A673 (cell line): ENCODE results near the gene TMEM213. TPM values are rescaled to one million over a fixed set of nuclear protein-coding genes. Genes with fewer than 3 reads are reported as not detected.

Experiments
- BruUV-seq: library from RNA; stranded (reverse); fragments of 400-500 nt; replicated peaks from 2 replicates; lab custom pipeline; 2021; lab: Mats Ljungman, UMichigan
- CTCF ChIA-PET: fragments of 300-600 bp; sonication (Branson Sonifier 250); formaldehyde crosslinking; loops from one replicate; lab custom pipeline; 2022; ENCODE audit warnings: antibody characterized with exemption; lab: Charles Lee
- POLR2A ChIA-PET: fragments of 300-600 bp; sonication (Branson Sonifier 250); formaldehyde crosslinking; loops from one replicate; lab custom pipeline; 2022; ENCODE audit warnings: antibody characterized with exemption; ENCODE audit not compliant: low non-redundant PET; lab: Charles Lee
- DNase-seq: peaks from one replicate; pipeline ENCODE4 v3.0.0-alpha.2; 2015; ENCODE audit warnings: low spot score
- H3K27ac ChIP-seq: fragments of 200-600 bp; sonication (generic); 2 replicates; pipeline ENCODE4 v1.5.1; 2016; ENCODE audit warnings: mixed run types, low read depth, mild to moderate bottlenecking, mixed read lengths, antibody characterized with exemption, low read length; ENCODE audit not compliant: poor library complexity, severe bottlenecking
- H3K27me3 ChIP-seq: fragments of 200-600 bp; sonication (generic); replicated peaks from 2 replicates; pipeline ENCODE4 v1.6.1; 2017; ENCODE audit warnings: mixed run types, low read depth, mild to moderate bottlenecking, mixed read lengths, antibody characterized with exemption, low read length; ENCODE audit not compliant: insufficient read depth, poor library complexity
- H3K36me3 ChIP-seq: fragments of 200-600 bp; sonication (generic); 2 replicates; pipeline ENCODE4 v1.6.1; 2016; ENCODE audit warnings: mixed run types, mild to moderate bottlenecking, mixed read lengths, antibody characterized with exemption, low read length; ENCODE audit not compliant: insufficient read depth, poor library complexity, severe bottlenecking
- H3K4me1 ChIP-seq: fragments of 200-600 bp; sonication (generic); 2 replicates; pipeline ENCODE4 v1.6.1; 2017; ENCODE audit warnings: mixed run types, mild to moderate bottlenecking, mixed read lengths, antibody characterized with exemption, low read length; ENCODE audit not compliant: insufficient read depth, poor library complexity, severe bottlenecking
- H3K4me3 ChIP-seq: fragments of 200-600 bp; sonication (generic); 2 replicates; pipeline ENCODE4 v1.5.1; 2016; ENCODE audit warnings: low read depth, mixed run types, mild to moderate bottlenecking, mixed read lengths, low read length; ENCODE audit not compliant: poor library complexity, severe bottlenecking
- H3K9me3 ChIP-seq: fragments of 200-600 bp; sonication (generic); 2 replicates; pipeline ENCODE4 v1.6.1; 2016; ENCODE audit warnings: mixed run types, low read depth, mild to moderate bottlenecking, mixed read lengths, antibody characterized with exemption, low read length; ENCODE audit not compliant: poor library complexity, severe bottlenecking
- EZH2 ChIP-seq: fragments of 200-600 bp; sonication (generic); IDR thresholded peaks from 2 replicates; pipeline ENCODE4 v1.6.1; 2017; ENCODE audit warnings: borderline replicate concordance, low read depth, mild to moderate bottlenecking, mixed read lengths, antibody characterized with exemption, low read length; ENCODE audit not compliant: poor library complexity, severe bottlenecking
- intact Hi-C: fragments of 100-400 bp; cut with micrococcal nuclease; formaldehyde crosslinking; loops from one replicate; pipeline ENCODE4 v1.10.0; 2022; ENCODE audit not compliant: unreplicated experiment
- total RNA-seq: library from RNA; stranded (reverse); gene quantifications from 2 replicates; pipeline ENCODE4 v1.2.3, GENCODE V29; 2021
- TF ChIP-seq, protein P1 (sequence below): fragments of 300-800, 200-600 bp; sonication (generic); conservative IDR thresholded peaks from 2 replicates; pipeline ENCODE4 v1.5.1; 2017; ENCODE audit warnings: low read depth, mild to moderate bottlenecking, antibody characterized with exemption, low read length, moderate library complexity, mixed read lengths

The TMEM213 gene
- total RNA-seq, 1 experiment from 2014 or later = not detected

GRCh38 chr7:138853448-138853847, 55.7 kb downstream of the TMEM213 start:
- H3K4me3 ChIP-seq = no peak overlapping the region
- CTCF ChIA-PET = no interaction called here
- H3K27ac ChIP-seq = no peak overlapping the region
- no peaks in the 10 kb centered on the region for H3K36me3 ChIP-seq
- intact Hi-C loops = no loop called here
- no peaks in the 10 kb centered on the region for H3K9me3 ChIP-seq
- no TSS peak for BruUV-seq
- POLR2A ChIA-PET = no interaction called here
- H3K4me1 ChIP-seq = no peaks in the 10 kb centered on the region
- H3K27me3 ChIP-seq = no peaks in the 10 kb centered on the region
- TF ChIP-seq, protein P1, sequence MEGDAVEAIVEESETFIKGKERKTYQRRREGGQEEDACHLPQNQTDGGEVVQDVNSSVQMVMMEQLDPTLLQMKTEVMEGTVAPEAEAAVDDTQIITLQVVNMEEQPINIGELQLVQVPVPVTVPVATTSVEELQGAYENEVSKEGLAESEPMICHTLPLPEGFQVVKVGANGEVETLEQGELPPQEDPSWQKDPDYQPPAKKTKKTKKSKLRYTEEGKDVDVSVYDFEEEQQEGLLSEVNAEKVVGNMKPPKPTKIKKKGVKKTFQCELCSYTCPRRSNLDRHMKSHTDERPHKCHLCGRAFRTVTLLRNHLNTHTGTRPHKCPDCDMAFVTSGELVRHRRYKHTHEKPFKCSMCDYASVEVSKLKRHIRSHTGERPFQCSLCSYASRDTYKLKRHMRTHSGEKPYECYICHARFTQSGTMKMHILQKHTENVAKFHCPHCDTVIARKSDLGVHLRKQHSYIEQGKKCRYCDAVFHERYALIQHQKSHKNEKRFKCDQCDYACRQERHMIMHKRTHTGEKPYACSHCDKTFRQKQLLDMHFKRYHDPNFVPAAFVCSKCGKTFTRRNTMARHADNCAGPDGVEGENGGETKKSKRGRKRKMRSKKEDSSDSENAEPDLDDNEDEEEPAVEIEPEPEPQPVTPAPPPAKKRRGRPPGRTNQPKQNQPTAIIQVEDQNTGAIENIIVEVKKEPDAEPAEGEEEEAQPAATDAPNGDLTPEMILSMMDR = no peak
- TF ChIP-seq EZH2 = no peak
- DNase-seq = no peak

DNA sequence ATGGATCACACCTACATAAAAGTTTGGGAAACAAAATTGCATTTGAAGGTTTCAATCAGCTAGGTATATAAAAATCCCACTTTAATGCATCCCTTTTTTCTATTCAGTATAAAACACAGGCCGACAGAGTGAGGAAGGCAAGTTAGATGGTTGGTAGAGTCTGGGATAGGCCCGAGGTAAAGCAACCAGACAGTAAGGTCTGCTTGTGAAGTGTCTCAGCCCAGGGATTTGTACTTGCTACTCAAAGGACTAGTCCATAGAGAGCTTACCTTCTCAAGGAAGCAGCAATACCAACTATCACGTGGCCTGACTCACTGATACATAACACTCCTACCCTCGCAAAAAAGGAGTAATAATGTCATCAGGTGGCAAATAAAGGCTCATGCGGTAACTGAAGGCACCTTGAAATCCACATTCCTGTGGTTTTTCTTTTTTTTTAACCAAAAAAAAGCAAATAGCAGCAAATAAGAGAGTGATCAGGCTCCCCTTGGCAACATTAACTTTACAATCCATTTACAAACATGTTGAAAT, 56.4 kb downstream of the TMEM213 start:
- no peaks in the 10 kb centered on the region for H3K36me3 ChIP-seq
- no peak overlapping the region for H3K4me3 ChIP-seq

DNA sequence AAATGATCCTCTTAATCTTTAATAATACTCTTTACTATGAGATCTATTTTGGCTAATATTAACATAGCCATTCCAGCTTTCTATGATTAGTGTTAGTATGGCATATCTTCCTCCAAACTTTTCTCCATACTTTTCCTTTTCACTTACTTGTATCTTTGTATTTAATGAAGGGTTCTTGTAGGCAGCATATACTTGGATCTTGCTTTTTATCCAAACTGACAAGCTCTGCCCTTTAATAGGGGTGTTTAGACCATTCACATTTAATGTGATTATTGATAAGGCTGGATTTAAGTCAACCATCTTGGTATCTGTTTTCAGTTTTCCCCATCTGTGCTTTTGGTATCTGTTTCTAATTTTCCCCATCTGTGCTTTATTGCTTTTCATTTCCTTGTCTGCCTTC, 59.9 kb downstream of the TMEM213 start:
- CTCF ChIA-PET = no interaction called here
- H3K9me3 ChIP-seq = no peaks in the 10 kb centered on the region

More for the DNA sequence above, 56.4 kb downstream of the TMEM213 start:
- ChIA-PET CTCF (no interaction called here), POLR2A (no interaction called here)
- no peak overlapping the region for H3K27ac ChIP-seq
- DNase-seq = no peak
- H3K9me3 ChIP-seq = no peaks in the 10 kb centered on the region
- no TSS peak for BruUV-seq
- intact Hi-C loops = no loop called here
- H3K27me3 ChIP-seq = no peaks in the 10 kb centered on the region
- no peak for TF ChIP-seq EZH2
- TF ChIP-seq, protein P1 = no peak
- H3K4me1 ChIP-seq = no peaks in the 10 kb centered on the region

More for the DNA sequence above, 59.9 kb downstream of the TMEM213 start:
- H3K27me3 ChIP-seq = no peaks in the 10 kb centered on the region
- TF ChIP-seq, protein P1 = no peak
- no peak for TF ChIP-seq EZH2
- H3K4me3 ChIP-seq = no peak overlapping the region
- POLR2A ChIA-PET = no interaction called here
- no TSS peak for BruUV-seq
- no peak for DNase-seq
- no peaks in the 10 kb centered on the region for H3K36me3 ChIP-seq
- H3K4me1 ChIP-seq = no peaks in the 10 kb centered on the region
- H3K27ac ChIP-seq = no peak overlapping the region
- intact Hi-C loops = no loop called here
